ENCODE data around the gene PLEKHO1. TPM values are rescaled to one million over a fixed set of nuclear protein-coding genes. Genes with fewer than 3 reads are reported as not detected.
"Not testable (repeated sequence)": the region's sequence is repeated elsewhere in the genome, so short reads cannot be mapped to it uniquely, and the experiment has no call there.

PLEKHO1 gene
- total and polyA plus RNA-seq, 2 donors: 74.8 to 119 TPM

GRCh38 chr1:150118716-150119115 is 31.0 kb upstream of the PLEKHO1 start:
- H3K27me3 ChIP-seq (ENCODE audit: control insufficient read depth in 2 of 2, insufficient read depth in 1 of 2, low read length in 1 of 2): no peaks in the 10 kb centered on the region
- peaks cover 0 to 2% of the 10 kb centered on the region in 2 donors for H3K36me3 ChIP-seq (ENCODE audit: control insufficient read depth in 2 of 2, insufficient read depth in 2 of 2, low read length in 1 of 2)
- no peak overlapping the region for H3K27ac ChIP-seq (ENCODE audit: low read depth in 1 of 2, low read length in 1 of 2)
- DNase-seq (ENCODE audit: low read depth in 6 of 9, low spot score in 9 of 9): no peak
- 97% methylated on average over 2 of the region's 2 CpGs for WGBS
- H3K4me3 ChIP-seq (ENCODE audit: low read length in 2 of 2): no peak overlapping the region
- peaks cover 0 to 8% of the 10 kb centered on the region in 2 donors for H3K9me3 ChIP-seq (ENCODE audit: control insufficient read depth in 2 of 2, insufficient read depth in 1 of 2, low read length in 1 of 2)
- H3K4me1 ChIP-seq (ENCODE audit: control insufficient read depth in 2 of 2, insufficient read depth in 2 of 2, low read length in 2 of 2): no peaks in the 10 kb centered on the region

- H3K27ac ChIP-seq (ENCODE audit: low read depth in 1 of 2, low read length in 1 of 2): no peak overlapping the region
- H3K4me3 ChIP-seq (ENCODE audit: low read length in 2 of 2): no peak overlapping the region
- H3K36me3 ChIP-seq (ENCODE audit: control insufficient read depth in 2 of 2, insufficient read depth in 2 of 2, low read length in 1 of 2): peaks cover 0 to 2% of the 10 kb centered on the region in 2 donors
- no peaks in the 10 kb centered on the region for H3K4me1 ChIP-seq (ENCODE audit: control insufficient read depth in 2 of 2, insufficient read depth in 2 of 2, low read length in 2 of 2)
- 93% methylated on average over 1 of the region's 1 CpG for WGBS
- no peak for DNase-seq (ENCODE audit: low read depth in 6 of 9, low spot score in 9 of 9)
- no peaks in the 10 kb centered on the region for H3K9me3 ChIP-seq (ENCODE audit: control insufficient read depth in 2 of 2, insufficient read depth in 1 of 2, low read length in 1 of 2)
- no peaks in the 10 kb centered on the region for H3K27me3 ChIP-seq (ENCODE audit: control insufficient read depth in 2 of 2, insufficient read depth in 1 of 2, low read length in 1 of 2)
These were observed 28.4 kb upstream of the PLEKHO1 start for GRCh38 chr1:150121236-150121862.

DNA sequence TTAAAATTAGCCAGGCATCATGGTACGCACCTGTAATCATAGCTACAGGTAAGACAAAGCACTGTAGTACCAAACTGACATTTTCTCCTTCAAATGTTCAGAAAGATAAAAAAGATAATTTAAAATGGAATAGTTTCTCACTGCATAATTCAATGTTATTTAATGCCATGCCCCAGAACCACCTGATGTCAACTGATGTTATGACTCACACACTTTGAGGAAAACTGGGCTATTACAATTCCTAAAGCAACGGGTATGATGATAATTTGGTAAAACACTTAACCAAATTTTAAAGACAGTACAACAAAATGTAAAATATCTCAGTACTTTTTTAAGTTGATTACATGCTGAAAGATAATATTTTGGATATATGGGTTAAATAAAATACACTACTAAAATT is 22.9 kb upstream of the PLEKHO1 start:
- Histone ChIP-seq H3K4me3 (ENCODE audit: low read length in 2 of 2) (no peak overlapping the region), H3K4me1 (ENCODE audit: control insufficient read depth in 2 of 2, insufficient read depth in 2 of 2, low read length in 2 of 2) (no peaks in the 10 kb centered on the region), H3K36me3 (ENCODE audit: control insufficient read depth in 2 of 2, insufficient read depth in 2 of 2, low read length in 1 of 2) (peaks cover 0 to 2% of the 10 kb centered on the region in 2 donors), H3K9me3 (ENCODE audit: control insufficient read depth in 2 of 2, insufficient read depth in 1 of 2, low read length in 1 of 2) (no peaks in the 10 kb centered on the region), H3K27me3 (ENCODE audit: control insufficient read depth in 2 of 2, insufficient read depth in 1 of 2, low read length in 1 of 2) (no peaks in the 10 kb centered on the region), H3K27ac (ENCODE audit: low read depth in 1 of 2, low read length in 1 of 2) (no peak overlapping the region)
- DNase-seq (ENCODE audit: low read depth in 6 of 9, low spot score in 9 of 9): no peak
- WGBS: 98% methylated on average over 2 of the region's 2 CpGs

DNA sequence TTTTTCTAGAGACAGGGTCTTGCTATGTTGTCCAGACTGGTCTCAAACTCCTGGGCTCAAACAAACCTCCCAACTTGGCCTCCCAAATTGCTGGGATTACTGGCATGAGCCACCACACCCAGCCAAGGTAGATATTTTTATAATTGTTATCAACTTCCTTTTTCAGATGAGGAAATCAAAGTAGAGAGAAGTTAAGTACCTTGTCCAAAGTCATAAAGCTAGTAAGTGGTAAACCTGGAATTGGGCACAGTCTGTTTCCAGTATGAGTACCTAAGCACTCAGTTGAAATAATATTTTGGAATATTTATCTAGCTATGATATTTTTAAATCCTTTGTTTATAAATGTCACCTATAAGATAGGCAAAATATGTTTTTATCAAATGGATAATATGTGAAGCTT is 22.3 kb upstream of the PLEKHO1 start:
- H3K4me3 ChIP-seq (ENCODE audit: low read length in 2 of 2): no peak overlapping the region
- no peaks in the 10 kb centered on the region for H3K27me3 ChIP-seq (ENCODE audit: control insufficient read depth in 2 of 2, insufficient read depth in 1 of 2, low read length in 1 of 2)
- H3K27ac ChIP-seq (ENCODE audit: low read depth in 1 of 2, low read length in 1 of 2): no peak overlapping the region
- no peaks in the 10 kb centered on the region for H3K36me3 ChIP-seq (ENCODE audit: control insufficient read depth in 2 of 2, insufficient read depth in 2 of 2, low read length in 1 of 2)
- no peaks in the 10 kb centered on the region for H3K4me1 ChIP-seq (ENCODE audit: control insufficient read depth in 2 of 2, insufficient read depth in 2 of 2, low read length in 2 of 2)
- DNase-seq (ENCODE audit: low read depth in 6 of 9, low spot score in 9 of 9): no peak
- H3K9me3 ChIP-seq (ENCODE audit: control insufficient read depth in 2 of 2, insufficient read depth in 1 of 2, low read length in 1 of 2): no peaks in the 10 kb centered on the region

DNA sequence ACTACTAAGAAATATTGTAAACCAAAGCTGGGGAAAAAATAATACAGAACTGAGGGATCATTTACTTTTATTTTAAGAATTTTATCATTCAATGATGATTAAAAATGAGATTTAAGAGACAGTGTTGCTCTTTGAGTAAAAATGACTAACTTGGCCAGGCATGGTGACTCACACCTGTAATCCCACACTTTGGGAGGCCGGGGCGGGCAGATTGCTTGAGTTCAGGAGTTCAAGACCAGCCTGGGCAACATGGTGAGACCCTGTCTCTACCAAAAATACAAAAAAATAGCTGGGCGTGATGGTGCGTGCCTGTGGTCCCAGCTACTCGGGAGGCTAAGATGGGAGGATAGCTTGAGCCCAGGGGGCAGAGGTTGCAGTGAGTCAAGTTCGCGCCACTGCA is 21.8 kb upstream of the PLEKHO1 start:
- WGBS: over 99% methylated on average over 7 of the region's 7 CpGs
- no peak overlapping the region for H3K27ac ChIP-seq (ENCODE audit: low read depth in 1 of 2, low read length in 1 of 2)
- H3K27me3 ChIP-seq (ENCODE audit: control insufficient read depth in 2 of 2, insufficient read depth in 1 of 2, low read length in 1 of 2): no peaks in the 10 kb centered on the region
- H3K4me3 ChIP-seq (ENCODE audit: low read length in 2 of 2): no peak overlapping the region
- no peak for DNase-seq (ENCODE audit: low read depth in 6 of 9, low spot score in 9 of 9)
- H3K4me1 ChIP-seq (ENCODE audit: control insufficient read depth in 2 of 2, insufficient read depth in 2 of 2, low read length in 2 of 2): no peaks in the 10 kb centered on the region
- H3K36me3 ChIP-seq (ENCODE audit: control insufficient read depth in 2 of 2, insufficient read depth in 2 of 2, low read length in 1 of 2): no peaks in the 10 kb centered on the region
- H3K9me3 ChIP-seq (ENCODE audit: control insufficient read depth in 2 of 2, insufficient read depth in 1 of 2, low read length in 1 of 2): no peaks in the 10 kb centered on the region

GRCh38 chr1:150132372-150132771 is 17.3 kb upstream of the PLEKHO1 start:
- 100% methylated on average over 1 of the region's 1 CpG for WGBS
- Histone ChIP-seq H3K36me3 (ENCODE audit: control insufficient read depth in 2 of 2, insufficient read depth in 2 of 2, low read length in 1 of 2) (no peaks in the 10 kb centered on the region), H3K4me1 (ENCODE audit: control insufficient read depth in 2 of 2, insufficient read depth in 2 of 2, low read length in 2 of 2) (no peaks in the 10 kb centered on the region), H3K27ac (ENCODE audit: low read depth in 1 of 2, low read length in 1 of 2) (no peak overlapping the region), H3K9me3 (ENCODE audit: control insufficient read depth in 2 of 2, insufficient read depth in 1 of 2, low read length in 1 of 2) (no peaks in the 10 kb centered on the region), H3K27me3 (ENCODE audit: control insufficient read depth in 2 of 2, insufficient read depth in 1 of 2, low read length in 1 of 2) (no peaks in the 10 kb centered on the region), H3K4me3 (ENCODE audit: low read length in 2 of 2) (no peak overlapping the region)
- DNase-seq (ENCODE audit: low read depth in 6 of 9, low spot score in 9 of 9): no peak

DNA sequence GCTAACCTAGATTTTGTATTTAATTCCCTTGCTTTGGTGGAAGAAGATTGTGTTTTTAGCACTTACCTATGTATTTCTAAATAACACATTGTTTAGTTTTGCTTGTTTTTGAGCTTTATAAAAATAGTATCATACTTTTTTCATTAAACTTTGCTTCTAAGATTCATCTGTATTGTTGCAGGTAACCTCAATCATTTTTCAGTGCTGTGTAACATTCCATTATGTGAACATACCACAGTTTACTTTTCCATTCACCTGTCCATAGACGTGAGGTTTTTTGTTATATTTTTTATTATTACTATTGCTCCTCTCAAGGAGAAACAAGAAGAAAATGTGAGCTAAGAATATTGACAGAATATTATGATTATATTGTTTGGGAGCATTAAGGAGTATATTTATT is 15.2 kb upstream of the PLEKHO1 start:
- Histone ChIP-seq H3K27ac (ENCODE audit: low read depth in 1 of 2, low read length in 1 of 2) (no peak overlapping the region), H3K9me3 (ENCODE audit: control insufficient read depth in 2 of 2, insufficient read depth in 1 of 2, low read length in 1 of 2) (no peaks in the 10 kb centered on the region), H3K4me3 (ENCODE audit: low read length in 2 of 2) (no peak overlapping the region), H3K4me1 (ENCODE audit: control insufficient read depth in 2 of 2, insufficient read depth in 2 of 2, low read length in 2 of 2) (no peaks in the 10 kb centered on the region), H3K27me3 (ENCODE audit: control insufficient read depth in 2 of 2, insufficient read depth in 1 of 2, low read length in 1 of 2) (no peaks in the 10 kb centered on the region), H3K36me3 (ENCODE audit: control insufficient read depth in 2 of 2, insufficient read depth in 2 of 2, low read length in 1 of 2) (no peaks in the 10 kb centered on the region)
- DNase-seq (ENCODE audit: low read depth in 6 of 9, low spot score in 9 of 9): no peak
- 97% methylated on average over 1 of the region's 1 CpG for WGBS

- H3K27me3 ChIP-seq (ENCODE audit: control insufficient read depth in 2 of 2, insufficient read depth in 1 of 2, low read length in 1 of 2); DNase-seq (ENCODE audit: low read depth in 6 of 9, low spot score in 9 of 9); H3K36me3 ChIP-seq (ENCODE audit: control insufficient read depth in 2 of 2, insufficient read depth in 2 of 2, low read length in 1 of 2); H3K27ac ChIP-seq (ENCODE audit: low read depth in 1 of 2, low read length in 1 of 2); H3K4me3 ChIP-seq (ENCODE audit: low read length in 2 of 2); H3K4me1 ChIP-seq (ENCODE audit: control insufficient read depth in 2 of 2, insufficient read depth in 2 of 2, low read length in 2 of 2); H3K9me3 ChIP-seq (ENCODE audit: control insufficient read depth in 2 of 2, insufficient read depth in 1 of 2, low read length in 1 of 2): not testable (repeated sequence)
- 98% methylated on average over 6 of the region's 6 CpGs for WGBS
These were observed 14.3 kb upstream of the PLEKHO1 start for GRCh38 chr1:150135400-150135799.

- H3K27me3 ChIP-seq (ENCODE audit: control insufficient read depth in 2 of 2, insufficient read depth in 1 of 2, low read length in 1 of 2): no peaks in the 10 kb centered on the region
- H3K27ac ChIP-seq (ENCODE audit: low read depth in 1 of 2, low read length in 1 of 2): no peak overlapping the region
- no peaks in the 10 kb centered on the region for H3K4me1 ChIP-seq (ENCODE audit: control insufficient read depth in 2 of 2, insufficient read depth in 2 of 2, low read length in 2 of 2)
- no peak overlapping the region for H3K4me3 ChIP-seq (ENCODE audit: low read length in 2 of 2)
- H3K36me3 ChIP-seq (ENCODE audit: control insufficient read depth in 2 of 2, insufficient read depth in 2 of 2, low read length in 1 of 2): no peaks in the 10 kb centered on the region
- no peak for DNase-seq (ENCODE audit: low read depth in 6 of 9, low spot score in 9 of 9)
- H3K9me3 ChIP-seq (ENCODE audit: control insufficient read depth in 2 of 2, insufficient read depth in 1 of 2, low read length in 1 of 2): no peaks in the 10 kb centered on the region
- 98% methylated on average over 5 of the region's 5 CpGs for WGBS
These were observed 11.7 kb upstream of the PLEKHO1 start for GRCh38 chr1:150138044-150138443.

DNA sequence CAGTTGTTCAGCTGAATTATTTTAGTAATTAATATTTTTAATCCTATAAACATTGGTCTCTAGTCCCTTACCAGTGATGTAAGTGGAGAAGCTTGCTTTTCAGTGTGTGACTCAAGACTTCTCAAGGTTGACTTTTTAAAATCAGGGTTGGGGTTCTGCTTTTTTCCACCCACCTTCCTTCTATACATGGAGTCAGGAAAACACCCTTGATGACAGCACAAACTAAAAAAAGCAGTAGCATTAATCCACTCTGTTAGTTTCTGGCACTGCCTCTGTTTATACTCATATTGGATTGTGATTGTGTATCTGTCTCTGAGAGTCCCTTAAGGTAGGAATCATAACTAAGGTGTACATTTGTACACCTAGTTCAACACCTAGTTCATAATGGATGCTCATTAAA is 8.3 kb upstream of the PLEKHO1 start:
- peaks cover 0 to 6% of the 10 kb centered on the region in 2 donors for H3K4me1 ChIP-seq (ENCODE audit: control insufficient read depth in 2 of 2, insufficient read depth in 2 of 2, low read length in 2 of 2)
- H3K4me3 ChIP-seq (ENCODE audit: low read length in 2 of 2): no peak overlapping the region
- H3K27ac ChIP-seq (ENCODE audit: low read depth in 1 of 2, low read length in 1 of 2): no peak overlapping the region
- no peaks in the 10 kb centered on the region for H3K36me3 ChIP-seq (ENCODE audit: control insufficient read depth in 2 of 2, insufficient read depth in 2 of 2, low read length in 1 of 2)
- no peaks in the 10 kb centered on the region for H3K9me3 ChIP-seq (ENCODE audit: control insufficient read depth in 2 of 2, insufficient read depth in 1 of 2, low read length in 1 of 2)
- no peaks in the 10 kb centered on the region for H3K27me3 ChIP-seq (ENCODE audit: control insufficient read depth in 2 of 2, insufficient read depth in 1 of 2, low read length in 1 of 2)
- DNase-seq (ENCODE audit: low read depth in 6 of 9, low spot score in 9 of 9): no peak

All from thymus (tissue), 11 donors.